ENCODE measurements around the gene CSRP2. TPM values are rescaled to one million over a fixed set of nuclear protein-coding genes. Genes with fewer than 3 reads are reported as not detected.

Gene CSRP2
- total RNA-seq, 1 experiment from 2014 or later: 53.3 TPM

DNA sequence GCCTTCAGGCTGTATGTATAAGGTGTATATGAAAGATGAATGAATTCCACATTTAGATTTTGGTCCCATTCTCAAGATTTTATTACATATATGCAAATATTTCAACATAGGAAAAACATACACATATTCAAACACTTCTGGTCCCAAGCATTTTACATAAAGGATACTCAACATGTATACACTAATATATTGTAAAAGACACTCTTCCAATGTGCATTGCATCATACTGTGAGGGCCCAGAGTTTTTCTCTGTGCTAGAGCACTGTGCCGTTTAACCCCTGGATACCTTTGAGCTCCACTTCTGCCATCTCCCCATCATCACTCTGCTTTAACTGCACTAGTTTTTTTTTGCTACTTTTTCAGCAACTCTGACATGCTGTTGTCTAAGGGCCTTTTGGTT is 66.8 kb downstream of the CSRP2 start:
- no peak for DNase-seq (ENCODE audit: low read depth)
- in situ Hi-C loops (cut with HindIII; ENCODE audit: low pct_unique_long_range_greater_than_20kb, low sequenced_read_pairs): no loop called here

DNA sequence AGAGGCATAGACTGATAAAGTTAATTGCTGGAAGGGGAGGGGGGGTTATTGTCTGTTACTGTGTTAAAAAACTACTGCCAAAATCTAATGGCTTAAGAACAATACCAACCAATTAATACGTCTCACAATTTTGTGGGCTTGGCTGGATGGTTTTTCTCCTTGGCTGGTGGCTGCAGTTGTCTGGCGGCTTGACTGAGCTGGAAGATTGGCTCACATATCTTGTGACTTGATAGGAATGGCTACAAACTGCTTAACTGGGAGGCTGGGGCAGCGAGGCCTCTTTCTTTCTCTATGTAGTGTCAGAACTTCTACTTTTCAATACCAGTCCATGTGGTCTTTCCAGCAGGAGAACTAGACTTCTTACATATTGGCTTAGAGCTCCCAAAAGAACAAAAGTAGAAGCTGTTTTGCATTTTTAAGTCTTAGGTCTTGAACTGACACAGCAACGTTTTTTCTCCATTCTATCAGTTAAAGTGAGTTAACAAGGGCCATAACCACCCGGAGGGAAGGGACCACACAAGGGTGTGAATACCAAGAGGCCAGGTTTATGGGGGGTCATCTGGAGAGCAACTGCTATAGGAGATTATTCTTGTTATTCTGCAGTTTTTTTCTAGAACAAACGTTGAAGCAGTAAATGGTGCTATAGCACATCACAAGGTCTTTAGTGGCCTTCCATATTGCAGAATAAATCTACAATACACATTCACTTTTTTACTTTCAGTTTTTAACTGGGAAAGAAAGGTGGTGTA is 68.0 kb downstream of the CSRP2 start:
- in situ Hi-C loops (cut with HindIII; ENCODE audit: low pct_unique_long_range_greater_than_20kb, low sequenced_read_pairs): no loop called here

More for the DNA sequence above, 68.0 kb downstream of the CSRP2 start:
- no peak for DNase-seq (ENCODE audit: low read depth)

Other genes with a start within 250 kb of the CSRP2 start
- 15.7 and 50.7 TPM in 2 replicates for gene ZDHHC17, start 114.9 kb downstream of the CSRP2 start, total RNA-seq (2014; rRNA removed; shearing (Covaris generic); ENCODE audit: low replicate concordance)
- 2.5 and 4.7 TPM in 2 replicates for gene E2F7, start 186.6 kb upstream of the CSRP2 start, total RNA-seq (2014; rRNA removed; shearing (Covaris generic); ENCODE audit: low replicate concordance)